ENCODE data around the gene CD101.

DNA sequence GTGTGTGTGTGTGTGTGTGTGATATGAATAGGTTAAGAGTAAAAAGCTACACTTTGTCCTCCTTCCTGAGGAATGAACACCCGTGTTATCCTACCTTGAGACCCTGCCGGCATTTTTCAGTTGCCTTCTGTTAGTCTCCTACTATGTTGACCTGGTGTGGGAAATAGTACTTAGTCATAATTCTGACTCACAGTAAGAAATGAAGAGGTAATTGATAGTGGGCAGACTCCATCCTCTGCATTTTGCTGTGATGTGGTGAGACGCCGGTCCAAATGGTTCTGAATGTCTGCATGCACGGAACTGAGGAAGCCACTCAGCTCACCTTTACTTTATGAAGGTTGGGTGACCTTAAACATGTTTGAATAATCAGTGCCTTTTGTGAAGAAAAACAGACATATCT lies 12.6 kb downstream of the CD101 start:
- TF ChIP-seq, protein P1, sequence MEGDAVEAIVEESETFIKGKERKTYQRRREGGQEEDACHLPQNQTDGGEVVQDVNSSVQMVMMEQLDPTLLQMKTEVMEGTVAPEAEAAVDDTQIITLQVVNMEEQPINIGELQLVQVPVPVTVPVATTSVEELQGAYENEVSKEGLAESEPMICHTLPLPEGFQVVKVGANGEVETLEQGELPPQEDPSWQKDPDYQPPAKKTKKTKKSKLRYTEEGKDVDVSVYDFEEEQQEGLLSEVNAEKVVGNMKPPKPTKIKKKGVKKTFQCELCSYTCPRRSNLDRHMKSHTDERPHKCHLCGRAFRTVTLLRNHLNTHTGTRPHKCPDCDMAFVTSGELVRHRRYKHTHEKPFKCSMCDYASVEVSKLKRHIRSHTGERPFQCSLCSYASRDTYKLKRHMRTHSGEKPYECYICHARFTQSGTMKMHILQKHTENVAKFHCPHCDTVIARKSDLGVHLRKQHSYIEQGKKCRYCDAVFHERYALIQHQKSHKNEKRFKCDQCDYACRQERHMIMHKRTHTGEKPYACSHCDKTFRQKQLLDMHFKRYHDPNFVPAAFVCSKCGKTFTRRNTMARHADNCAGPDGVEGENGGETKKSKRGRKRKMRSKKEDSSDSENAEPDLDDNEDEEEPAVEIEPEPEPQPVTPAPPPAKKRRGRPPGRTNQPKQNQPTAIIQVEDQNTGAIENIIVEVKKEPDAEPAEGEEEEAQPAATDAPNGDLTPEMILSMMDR (IDR thresholded peaks at IDR 0.05; ENCODE audit: borderline replicate concordance, extremely low read depth, low read length, poor library complexity, severe bottlenecking), result no peak
- TF ChIP-seq EZH2 (IDR thresholded peaks at IDR 0.05; ENCODE audit: borderline replicate concordance, low read depth, low read length, severe bottlenecking), result no peak

Data from DND-41 (cell line).